ENCODE data around the gene ADAM23.

Gene ADAM23

GRCh38 chr2:206435742-206436141 is 7.6 kb upstream of the ADAM23 start:
- DNase-seq (ENCODE audit: low read depth, low spot score): no peak
- H3K27ac ChIP-seq: no peak overlapping the region

- no peak overlapping the region for H3K27ac ChIP-seq
- no peak for DNase-seq (ENCODE audit: low read depth, low spot score)
Measured at GRCh38 chr2:206438196-206438724, 5.1 kb upstream of the ADAM23 start.

GRCh38 chr2:206442474-206442832 is 879 bp upstream of the ADAM23 start:
- no peak overlapping the region for H3K27ac ChIP-seq
- no peak for DNase-seq (ENCODE audit: low read depth, low spot score)

GRCh38 chr2:206443735-206444527 is 599 bp downstream of the ADAM23 start:
- no peak for DNase-seq (ENCODE audit: low read depth, low spot score)
- no peak overlapping the region for H3K27ac ChIP-seq

- no peak overlapping the region for H3K27ac ChIP-seq
- DNase-seq (ENCODE audit: low read depth, low spot score): no peak
Measured at GRCh38 chr2:206445948-206446347, 2.6 kb downstream of the ADAM23 start.

GRCh38 chr2:206452242-206452641 is 8.9 kb downstream of the ADAM23 start:
- no peak overlapping the region for H3K27ac ChIP-seq
- DNase-seq (ENCODE audit: low read depth, low spot score): no peak

- H3K27ac ChIP-seq: no peak overlapping the region
- no peak for DNase-seq (ENCODE audit: low read depth, low spot score)
Measured at GRCh38 chr2:206452750-206453149, 9.4 kb downstream of the ADAM23 start.

GRCh38 chr2:206456078-206456754 is 12.9 kb downstream of the ADAM23 start:
- no peak overlapping the region for H3K27ac ChIP-seq
- no peak for DNase-seq (ENCODE audit: low read depth, low spot score)

GRCh38 chr2:206457188-206457634 is 13.9 kb downstream of the ADAM23 start:
- peak; percentile 66 for DNase-seq (ENCODE audit: low read depth, low spot score)

GRCh38 chr2:206462240-206462854 is 19.0 kb downstream of the ADAM23 start:
- no peak overlapping the region for H3K27ac ChIP-seq
- no peak for DNase-seq (ENCODE audit: low read depth, low spot score)

More at GRCh38 chr2:206457188-206457634, 13.9 kb downstream of the ADAM23 start:
- H3K27ac ChIP-seq: no peak overlapping the region

GRCh38 chr2:206463685-206464084 is 20.4 kb downstream of the ADAM23 start:
- no peak for DNase-seq (ENCODE audit: low read depth, low spot score)
- no peak overlapping the region for H3K27ac ChIP-seq

GRCh38 chr2:206464597-206464996 is 21.3 kb downstream of the ADAM23 start:
- no peak for DNase-seq (ENCODE audit: low read depth, low spot score)
- no peak overlapping the region for H3K27ac ChIP-seq

GRCh38 chr2:206471524-206472062 is 28.3 kb downstream of the ADAM23 start:
- DNase-seq (ENCODE audit: low read depth, low spot score): no peak
- H3K27ac ChIP-seq: no peak overlapping the region

GRCh38 chr2:206472094-206472493 is 28.8 kb downstream of the ADAM23 start:
- DNase-seq (ENCODE audit: low read depth, low spot score): no peak
- H3K27ac ChIP-seq: no peak overlapping the region

GRCh38 chr2:206474099-206474498 is 30.8 kb downstream of the ADAM23 start:
- no peak overlapping the region for H3K27ac ChIP-seq
- no peak for DNase-seq (ENCODE audit: low read depth, low spot score)

GRCh38 chr2:206477296-206477695 is 34.0 kb downstream of the ADAM23 start:
- peak overlapping the region; percentile 44 for H3K27ac ChIP-seq

GRCh38 chr2:206478340-206478739 is 35.0 kb downstream of the ADAM23 start:
- H3K27ac ChIP-seq: no peak overlapping the region
- no peak for DNase-seq (ENCODE audit: low read depth, low spot score)

More at GRCh38 chr2:206477296-206477695, 34.0 kb downstream of the ADAM23 start:
- DNase-seq (ENCODE audit: low read depth, low spot score): no peak

GRCh38 chr2:206480161-206480560 is 36.8 kb downstream of the ADAM23 start:
- DNase-seq (ENCODE audit: low read depth, low spot score): no peak
- no peak overlapping the region for H3K27ac ChIP-seq

- no peak for DNase-seq (ENCODE audit: low read depth, low spot score)
- no peak overlapping the region for H3K27ac ChIP-seq
Measured at GRCh38 chr2:206480620-206481019, 37.3 kb downstream of the ADAM23 start.

GRCh38 chr2:206481056-206481455 is 37.7 kb downstream of the ADAM23 start:
- no peak for DNase-seq (ENCODE audit: low read depth, low spot score)

GRCh38 chr2:206482123-206482522 is 38.8 kb downstream of the ADAM23 start:
- no peak overlapping the region for H3K27ac ChIP-seq
- DNase-seq (ENCODE audit: low read depth, low spot score): no peak

More at GRCh38 chr2:206481056-206481455, 37.7 kb downstream of the ADAM23 start:
- H3K27ac ChIP-seq: no peak overlapping the region

All from epithelial cell of prostate (primary cell).